Coronary artery (tissue), 2 donors: ENCODE data around the gene KCNH3.
"Not testable (repeated sequence)": the region's sequence is repeated elsewhere in the genome, so short reads cannot be mapped to it uniquely, and the experiment has no call there.

Experiments used
- DNase-seq: peaks from one replicate; pipeline ENCODE4 v3.0.0-alpha.2; 2017; ENCODE audit warnings: low spot score
- H3K27ac ChIP-seq, 2 donors: fragments of 200-600 bp; sonication (generic); one replicate each; pipeline ENCODE4 v1.5.1; 2016 to 2019
- H3K4me3 ChIP-seq: fragments of 200-600 bp; sonication (generic); 2 replicates; pipeline ENCODE4 v1.5.1; 2016; ENCODE audit warnings: mild to moderate bottlenecking, moderate library complexity
- CTCF ChIP-seq: fragments of 200-600 bp; sonication (generic); IDR thresholded peaks from one replicate; pipeline ENCODE4 v1.5.1; 2019; ENCODE audit warnings: antibody characterized with exemption

KCNH3 gene

GRCh38 chr12:49598527-49598926 lies 59.7 kb downstream of the KCNH3 start:
- DNase-seq = no peak
- H3K4me3 ChIP-seq = no peak overlapping the region
- no peak for TF ChIP-seq CTCF
- H3K27ac ChIP-seq = no peak overlapping the region

- DNase-seq = no peak
- Histone ChIP-seq H3K4me3 (no peak overlapping the region), H3K27ac (no peak overlapping the region)
- no peak for TF ChIP-seq CTCF
Measured at GRCh38 chr12:49599961-49600360, 61.1 kb downstream of the KCNH3 start.

- H3K4me3 ChIP-seq = no peak overlapping the region
- TF ChIP-seq CTCF = no peak
- no peak for DNase-seq
- no peak overlapping the region for H3K27ac ChIP-seq
Measured at GRCh38 chr12:49603721-49604120, 64.9 kb downstream of the KCNH3 start.

DNA sequence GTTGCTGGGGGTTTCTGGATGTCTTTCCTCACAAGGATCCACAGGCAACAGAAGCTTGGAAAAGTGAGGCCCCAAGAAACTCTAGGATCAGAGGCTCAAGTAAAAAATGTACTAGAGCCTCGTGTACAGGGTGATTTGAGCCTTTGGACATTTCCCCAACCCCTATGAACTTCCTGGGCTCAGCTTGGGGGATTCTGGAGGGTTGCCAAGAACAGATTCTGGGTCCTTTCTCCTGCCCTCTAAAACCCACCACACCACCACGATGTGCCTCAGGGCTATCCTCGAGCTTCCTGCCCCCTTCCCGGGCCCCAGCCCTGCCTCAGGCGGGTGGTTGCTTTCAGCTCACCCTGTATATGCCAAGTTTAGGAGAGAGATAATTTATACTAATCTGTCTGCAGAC lies 66.0 kb downstream of the KCNH3 start:
- no peak for DNase-seq
- no peak for TF ChIP-seq CTCF
- Histone ChIP-seq H3K4me3 (no peak overlapping the region), H3K27ac (no peak overlapping the region)

- not testable (repeated sequence) for DNase-seq, H3K27ac ChIP-seq, H3K4me3 ChIP-seq
Measured at GRCh38 chr12:49605539-49605938, 66.7 kb downstream of the KCNH3 start, which contains the start of gene FAM186B. Gene FAM186B, minus strand, starts transcription at chr12:49605639. Its CDS starts 162 bp downstream, at chr12:49605477.
